Subcutaneous abdominal adipose tissue (tissue), 5 donors: ENCODE results near the gene USP20.

ENCODE experiments used
- H3K27ac ChIP-seq: one replicate; pipeline ENCODE4 v1.7.0; 2013; ENCODE audit warnings: low read depth, mild to moderate bottlenecking, inconsistent platforms, low read length, moderate library complexity
- H3K27me3 ChIP-seq, 5 donors: one replicate each; pipeline ENCODE4 v1.7.0; 2013; ENCODE audit warnings: low read length in 5 of 5, inconsistent platforms in 1 of 5; ENCODE audit not compliant: control insufficient read depth in 5 of 5, insufficient read depth in 4 of 5
- H3K36me3 ChIP-seq, 5 donors: one replicate each; pipeline ENCODE4 v1.7.0; 2013; ENCODE audit warnings: low read length in 5 of 5; ENCODE audit not compliant: control insufficient read depth in 5 of 5, insufficient read depth in 5 of 5
- H3K4me1 ChIP-seq, 5 donors: one replicate each; pipeline ENCODE4 v1.7.0; 2013; ENCODE audit warnings: low read length in 5 of 5, mild to moderate bottlenecking in 3 of 5, moderate library complexity in 1 of 5; ENCODE audit not compliant: control insufficient read depth in 5 of 5, insufficient read depth in 5 of 5
- H3K4me3 ChIP-seq, 5 donors: one replicate each; pipeline ENCODE4 v1.7.0; 2013; ENCODE audit warnings: low read length in 5 of 5, low read depth in 1 of 5
- H3K9ac ChIP-seq, 5 donors: one replicate each; pipeline ENCODE4 v1.7.0; 2013; ENCODE audit warnings: low read length in 5 of 5, mild to moderate bottlenecking in 4 of 5, moderate library complexity in 3 of 5
- H3K9me3 ChIP-seq, 5 donors: one replicate each; pipeline ENCODE4 v1.7.0; 2013; ENCODE audit warnings: low read length in 5 of 5; ENCODE audit not compliant: control insufficient read depth in 5 of 5
- donor health status: healthy.
- donor health status: healthy.
- donor health status: healthy.
- donor health status: healthy.
- donor health status: healthy.

The USP20 gene

DNA sequence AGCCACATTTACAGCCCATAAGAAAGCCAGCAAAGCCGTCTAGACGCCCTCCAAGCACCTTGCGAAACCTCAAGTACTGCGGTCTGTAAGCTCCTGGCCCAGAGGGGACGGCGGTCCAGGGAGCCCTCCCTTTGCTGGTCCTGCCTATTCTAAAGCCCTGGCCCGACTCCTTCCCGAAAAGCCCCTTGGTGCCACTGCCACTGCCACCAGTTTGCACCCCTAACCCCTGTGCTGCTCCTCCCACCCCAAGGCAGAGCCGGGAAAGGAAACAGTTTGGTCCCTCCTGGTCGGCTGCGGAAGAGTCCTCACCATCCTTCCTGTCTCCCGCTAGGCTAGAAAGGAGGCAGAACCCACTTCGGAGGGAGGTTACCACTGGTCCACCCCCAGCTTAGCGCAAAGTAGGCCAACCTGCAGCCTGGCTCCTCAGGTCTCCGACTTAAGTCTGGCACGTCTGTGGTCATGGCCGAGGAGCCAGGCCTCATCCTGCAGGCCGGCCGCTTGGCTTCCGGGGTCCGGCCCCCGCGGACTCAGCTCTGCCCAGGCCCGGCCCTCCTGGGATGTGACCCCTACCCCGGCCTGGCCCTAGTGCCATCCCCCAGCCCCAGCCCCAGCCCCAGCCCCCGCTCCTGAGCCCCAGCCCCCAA, 12.2 kb upstream of the USP20 start:
- Histone ChIP-seq H3K4me1 (peaks cover 2 to 9% (median 8%) of the 10 kb centered on the region in 5 donors), H3K27ac (no peak overlapping the region), H3K36me3 (peaks cover 0 to 47% (median 31%) of the 10 kb centered on the region in 5 donors), H3K9ac (peak overlapping the region in 4 of 5 donors; percentile 61 to 88 (median 78)), H3K27me3 (no peaks in the 10 kb centered on the region), H3K9me3 (no peaks in the 10 kb centered on the region), H3K4me3 (peak overlapping the region; percentile 56 to 95 (median 80))

DNA sequence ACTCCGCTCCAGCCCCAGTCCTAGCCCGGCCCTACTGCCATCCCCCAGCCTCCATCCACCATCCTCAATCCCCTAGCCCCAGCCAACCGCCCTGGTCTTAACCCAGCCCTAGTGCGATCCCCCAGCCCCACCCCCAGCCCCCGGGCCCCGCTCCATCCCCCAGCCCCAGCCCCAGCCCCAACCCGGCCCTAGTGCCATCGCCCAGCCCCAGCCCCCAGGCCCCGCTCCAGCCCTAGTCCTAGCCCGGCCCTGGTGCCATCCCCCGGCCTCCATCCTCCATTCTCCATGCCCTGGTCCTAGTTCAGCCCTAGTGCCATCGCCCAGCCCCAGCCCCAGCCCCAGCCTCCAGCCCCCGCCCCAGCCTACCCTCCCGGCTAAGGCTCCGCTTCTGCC, 11.7 kb upstream of the USP20 start:
- H3K27me3 ChIP-seq, result no peaks in the 10 kb centered on the region
- peak overlapping the region in 4 of 5 donors; percentile 76 to 95 (median 84) for H3K4me3 ChIP-seq
- H3K9ac ChIP-seq, result peak overlapping the region in 3 of 5 donors; percentile 55 to 84 (median 80)
- peaks cover 0 to 47% (median 29%) of the 10 kb centered on the region in 5 donors for H3K36me3 ChIP-seq
- H3K27ac ChIP-seq, result no peak overlapping the region
- H3K9me3 ChIP-seq, result no peaks in the 10 kb centered on the region
- H3K4me1 ChIP-seq, result peaks cover 2 to 9% (median 8%) of the 10 kb centered on the region in 5 donors

DNA sequence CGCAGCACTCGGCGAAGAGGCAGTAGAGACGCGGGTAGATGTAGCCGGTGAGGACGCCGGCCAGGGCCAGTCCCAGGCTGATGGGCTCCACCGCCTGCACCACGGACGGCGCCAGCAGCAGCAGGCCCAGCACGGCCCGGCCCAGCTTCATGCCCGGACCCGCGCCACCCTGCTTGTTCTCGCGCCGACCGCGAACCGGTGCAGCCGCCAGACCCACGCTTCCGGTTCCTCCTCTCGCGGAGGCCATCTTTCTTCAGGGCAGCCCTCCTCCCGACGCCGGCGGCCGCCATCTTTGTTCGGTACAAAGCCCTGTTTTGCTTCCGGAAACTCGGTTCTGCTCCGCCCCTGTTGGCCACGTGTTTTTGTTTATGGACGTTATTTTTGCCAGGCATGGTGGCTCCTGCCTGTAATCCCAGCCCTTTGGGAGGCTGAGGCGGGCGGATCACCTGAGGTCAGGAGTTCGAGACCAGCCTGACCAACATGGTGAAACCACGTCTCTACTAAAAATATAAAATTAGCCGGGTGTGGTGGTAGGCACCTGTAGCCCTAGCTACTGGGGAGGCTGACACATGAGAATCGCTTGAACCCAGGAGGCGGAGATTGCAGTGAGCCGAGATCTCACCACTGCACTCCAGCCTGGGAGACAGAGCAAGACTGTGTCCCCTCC, 11.2 kb upstream of the USP20 start, which contains the start of gene TOR1A:
TSS of gene TOR1A (minus strand) at position 202 of the 667 bp plus-strand sequence. CDS start at position 151, 51 bp downstream.
- peaks cover 0 to 47% (median 29%) of the 10 kb centered on the region in 5 donors for H3K36me3 ChIP-seq
- H3K4me3 ChIP-seq, result peak within 1 kb of the TSS; percentile 76 to 95 (median 80)
- no peaks in the 10 kb centered on the region for H3K9me3 ChIP-seq
- H3K4me1 ChIP-seq, result peaks cover 2 to 9% (median 8%) of the 10 kb centered on the region in 5 donors
- no peaks in the 10 kb centered on the region for H3K27me3 ChIP-seq
- H3K9ac ChIP-seq, result peak within 1 kb of the TSS in 4 of 5 donors; percentile 61 to 88 (median 78)
- no peak within 1 kb of the TSS for H3K27ac ChIP-seq

DNA sequence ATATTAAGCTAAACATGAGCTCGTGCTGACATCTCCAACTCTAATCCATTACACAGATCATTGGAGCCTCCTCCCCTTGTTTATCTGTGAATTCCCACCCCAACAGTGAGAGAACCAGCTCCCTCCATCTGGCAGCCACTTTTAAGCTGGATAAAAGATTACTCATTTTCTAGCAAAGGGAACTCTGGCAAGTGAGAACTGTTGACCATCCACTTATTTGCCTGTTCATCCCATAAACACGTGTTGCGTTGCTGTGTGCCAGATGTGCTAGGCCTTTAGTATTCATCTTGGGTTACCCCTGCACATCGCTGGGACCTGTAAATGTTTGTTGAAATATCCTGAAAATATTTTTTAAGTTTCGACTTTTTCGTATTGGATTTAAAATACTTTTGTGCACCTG, 8.9 kb upstream of the USP20 start:
- Histone ChIP-seq H3K4me1 (peaks cover 2 to 9% (median 8%) of the 10 kb centered on the region in 5 donors), H3K36me3 (peaks cover 6 to 55% (median 40%) of the 10 kb centered on the region in 5 donors), H3K9me3 (no peaks in the 10 kb centered on the region), H3K27ac (no peak overlapping the region), H3K9ac (no peak overlapping the region), H3K4me3 (no peak overlapping the region), H3K27me3 (no peaks in the 10 kb centered on the region)

DNA sequence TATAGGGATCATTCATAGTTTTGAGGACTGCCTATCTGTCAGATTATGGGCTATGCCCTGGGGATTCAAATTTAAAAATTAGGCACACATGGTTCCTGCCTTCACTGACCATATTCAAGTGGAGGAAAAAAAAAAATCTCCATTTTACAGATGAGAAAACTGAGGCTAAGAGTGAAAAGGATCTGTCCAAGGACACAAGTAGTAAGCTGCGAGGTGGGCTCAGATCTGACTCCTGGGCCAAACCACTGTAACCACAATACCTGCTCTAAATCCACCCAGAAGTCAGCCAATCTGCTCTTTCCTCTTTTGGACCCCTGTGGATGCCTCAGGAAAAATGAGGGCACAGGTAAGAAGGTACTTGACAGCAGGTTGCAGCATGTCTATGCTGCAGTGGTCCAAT, 8.5 kb upstream of the USP20 start:
- Histone ChIP-seq H3K9ac (no peak overlapping the region), H3K4me3 (no peak overlapping the region), H3K27ac (no peak overlapping the region), H3K9me3 (no peaks in the 10 kb centered on the region), H3K4me1 (peaks cover 2 to 9% (median 8%) of the 10 kb centered on the region in 5 donors), H3K27me3 (no peaks in the 10 kb centered on the region), H3K36me3 (peaks cover 6 to 55% (median 41%) of the 10 kb centered on the region in 5 donors)

DNA sequence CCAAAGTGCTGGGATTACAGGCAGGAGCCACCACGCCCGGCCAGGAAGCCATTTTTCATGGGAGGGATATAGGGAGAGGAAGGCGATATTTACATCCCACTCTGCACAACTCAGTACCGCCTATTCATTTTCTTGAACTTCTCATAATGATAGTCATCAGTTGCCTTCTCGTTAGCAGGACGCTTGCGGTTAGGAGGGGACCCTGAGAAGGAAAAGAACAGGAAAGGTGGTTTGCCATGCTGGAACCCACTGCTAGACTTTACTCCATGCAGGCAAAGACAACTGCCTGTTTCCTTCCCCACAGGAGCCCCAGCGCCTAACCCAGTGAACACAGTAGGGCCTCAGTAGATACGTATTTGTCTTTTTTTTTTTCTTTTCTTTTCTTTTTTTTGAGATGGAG, 7.2 kb upstream of the USP20 start:
- no peaks in the 10 kb centered on the region for H3K9me3 ChIP-seq
- peaks cover 6 to 56% (median 38%) of the 10 kb centered on the region in 5 donors for H3K36me3 ChIP-seq
- H3K4me1 ChIP-seq, result peaks cover 0 to 2% (median 2%) of the 10 kb centered on the region in 5 donors
- H3K9ac ChIP-seq, result no peak overlapping the region
- no peaks in the 10 kb centered on the region for H3K27me3 ChIP-seq
- H3K27ac ChIP-seq, result no peak overlapping the region
- no peak overlapping the region for H3K4me3 ChIP-seq

DNA sequence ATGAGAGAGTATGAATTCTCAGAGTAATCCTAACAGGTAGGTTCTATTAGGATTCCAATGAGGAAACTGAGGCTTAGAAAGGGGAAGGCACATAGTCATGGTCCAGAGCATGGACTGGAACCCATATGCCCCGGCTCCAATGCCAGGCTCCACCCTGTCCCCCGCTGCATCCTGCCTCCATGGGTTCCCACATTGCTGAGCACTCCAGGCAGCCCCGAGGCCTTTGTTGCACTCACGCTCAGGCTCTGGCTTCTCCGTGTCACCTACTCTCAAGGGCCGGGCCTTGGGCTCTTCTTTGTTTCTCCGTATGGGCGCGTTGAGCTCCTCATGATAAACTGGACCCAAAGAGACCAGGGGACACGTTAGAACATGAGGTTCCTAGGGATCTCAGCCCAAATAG, 6.3 kb upstream of the USP20 start:
- no peak overlapping the region for H3K4me3 ChIP-seq
- no peaks in the 10 kb centered on the region for H3K27me3 ChIP-seq
- peaks cover 0 to 5% (median 4%) of the 10 kb centered on the region in 5 donors for H3K4me1 ChIP-seq
- no peaks in the 10 kb centered on the region for H3K9me3 ChIP-seq
- no peak overlapping the region for H3K27ac ChIP-seq
- H3K9ac ChIP-seq, result no peak overlapping the region
- H3K36me3 ChIP-seq, result peaks cover 6 to 58% (median 40%) of the 10 kb centered on the region in 5 donors

DNA sequence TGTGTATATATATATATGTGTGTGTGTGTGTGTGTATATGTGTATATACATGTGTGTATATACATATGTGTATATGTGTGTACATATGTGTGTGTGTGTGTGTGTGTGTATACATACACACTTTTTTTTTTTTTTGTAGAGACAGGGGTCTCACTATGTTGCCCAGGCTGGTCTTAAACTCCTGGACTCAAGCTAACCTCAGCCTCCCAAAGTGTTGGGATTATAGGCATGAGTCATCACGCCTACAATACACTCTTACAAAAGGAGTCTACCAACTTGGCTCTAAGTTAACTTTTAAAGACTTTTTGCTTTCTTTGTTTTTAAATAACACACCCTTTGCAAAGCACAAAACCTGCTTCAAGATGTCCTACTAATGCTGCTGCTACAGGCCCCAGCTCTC, 2.3 kb upstream of the USP20 start:
- H3K27ac ChIP-seq, result no peak overlapping the region
- H3K27me3 ChIP-seq, result no peaks in the 10 kb centered on the region
- no peaks in the 10 kb centered on the region for H3K9me3 ChIP-seq
- H3K36me3 ChIP-seq, result peaks cover 6 to 49% (median 38%) of the 10 kb centered on the region in 5 donors
- peaks cover 3 to 30% (median 25%) of the 10 kb centered on the region in 5 donors for H3K4me1 ChIP-seq
- no peak overlapping the region for H3K9ac ChIP-seq
- no peak overlapping the region for H3K4me3 ChIP-seq

DNA sequence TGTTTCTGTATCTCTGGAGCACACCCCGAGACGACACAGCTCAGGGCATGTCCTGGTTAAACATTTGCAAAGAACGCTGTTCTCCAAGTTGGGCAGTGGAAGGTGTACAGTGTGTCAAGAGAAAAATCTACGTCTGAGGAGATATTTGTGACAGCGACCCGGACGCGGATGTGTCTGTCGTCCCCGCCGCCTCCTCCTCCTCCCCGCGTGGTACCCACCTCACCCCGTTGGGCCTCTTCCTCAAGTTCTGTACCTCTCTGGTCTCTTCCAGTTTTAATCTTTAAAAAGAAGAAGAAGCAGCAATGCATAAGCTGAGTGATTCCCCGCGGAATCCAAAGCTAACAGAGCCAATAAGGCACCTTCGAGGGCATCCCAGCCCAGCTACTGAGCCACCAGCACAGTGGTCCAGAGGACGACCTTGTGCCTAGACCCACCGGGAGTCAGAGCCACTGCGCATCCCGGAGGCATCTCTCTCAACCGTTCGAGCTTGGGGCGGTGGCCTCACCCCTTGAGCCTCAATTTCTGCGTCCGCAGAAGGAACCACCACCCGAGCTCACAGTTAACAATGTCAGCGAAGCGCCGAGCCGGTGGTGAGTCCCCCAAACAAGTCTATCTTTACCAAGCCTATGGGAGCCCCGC, 650 bp upstream of the USP20 start:
- H3K27me3 ChIP-seq, result no peaks in the 10 kb centered on the region
- H3K4me1 ChIP-seq, result peaks cover 3 to 33% (median 26%) of the 10 kb centered on the region in 5 donors
- H3K9ac ChIP-seq, result peak overlapping the region; percentile 83 to 96 (median 84)
- H3K4me3 ChIP-seq, result peak overlapping the region; percentile 82 to 99 (median 96)
- peaks cover 4 to 33% (median 24%) of the 10 kb centered on the region in 5 donors for H3K36me3 ChIP-seq
- H3K9me3 ChIP-seq, result no peaks in the 10 kb centered on the region
- H3K27ac ChIP-seq, result peak overlapping the region; percentile 72
